HT-29 (cell line): ENCODE results near the gene CRYL1. TPM values are rescaled to one million over a fixed set of nuclear protein-coding genes. Genes with fewer than 3 reads are reported as not detected.

Experiments used
- DNase-seq: peaks from one replicate; pipeline ENCODE4 v3.0.0-alpha.2; 2015; ENCODE audit warnings: low spot score
- total RNA-seq: library from RNA; depleted of rRNA; stranded (reverse); fragments of >200 nt; shearing (Covaris generic); gene quantifications from 2 replicates; pipeline ENCODE4 v1.2.3, GENCODE V29; 2014

CRYL1 gene
- total RNA-seq, 1 experiment from 2014 or later: 10.2 TPM

- no peak for DNase-seq
These were observed 100.7 kb downstream of the CRYL1 start for GRCh38 chr13:20424949-20425348.

GRCh38 chr13:20424559-20424852, 101.2 kb downstream of the CRYL1 start:
- DNase-seq: no peak

- no peak for DNase-seq
These were observed 103.3 kb downstream of the CRYL1 start for GRCh38 chr13:20422362-20422761.

GRCh38 chr13:20420938-20421337, 104.7 kb downstream of the CRYL1 start:
- DNase-seq: no peak

GRCh38 chr13:20418953-20419352, 106.7 kb downstream of the CRYL1 start:
- DNase-seq: no peak

- no peak for DNase-seq
These were observed 109.4 kb downstream of the CRYL1 start for GRCh38 chr13:20416223-20416745.

GRCh38 chr13:20415694-20416107, 110.0 kb downstream of the CRYL1 start:
- DNase-seq: no peak

- no peak for DNase-seq
These were observed 110.4 kb downstream of the CRYL1 start for GRCh38 chr13:20415306-20415679.

- peak; percentile 71 for DNase-seq
These were observed 110.9 kb downstream of the CRYL1 start for GRCh38 chr13:20414546-20415305.

- DNase-seq: no peak
These were observed 112.8 kb downstream of the CRYL1 start for GRCh38 chr13:20412691-20413355.

GRCh38 chr13:20411638-20412342, 113.9 kb downstream of the CRYL1 start:
- peak; percentile 80 for DNase-seq

- DNase-seq: no peak
These were observed 114.9 kb downstream of the CRYL1 start for GRCh38 chr13:20410726-20411125.

GRCh38 chr13:20408181-20408580, 117.5 kb downstream of the CRYL1 start:
- no peak for DNase-seq

- DNase-seq: no peak
These were observed 117.9 kb downstream of the CRYL1 start for GRCh38 chr13:20407759-20408158.

- no peak for DNase-seq
These were observed 120.0 kb downstream of the CRYL1 start for GRCh38 chr13:20405691-20406090.

GRCh38 chr13:20404488-20405222, 121.0 kb downstream of the CRYL1 start:
- no peak for DNase-seq

- DNase-seq: no peak
These were observed 121.8 kb downstream of the CRYL1 start for GRCh38 chr13:20403826-20404225.

GRCh38 chr13:20402881-20403280, 122.8 kb downstream of the CRYL1 start:
- DNase-seq: no peak

- peak; percentile 80 for DNase-seq
These were observed 123.5 kb downstream of the CRYL1 start for GRCh38 chr13:20401931-20402856.

GRCh38 chr13:20401531-20401930, 124.1 kb downstream of the CRYL1 start:
- no peak for DNase-seq

- DNase-seq: no peak
These were observed 124.9 kb downstream of the CRYL1 start for GRCh38 chr13:20400774-20401173.
